Uterus (tissue), 4 donors: ENCODE results near the gene SLC47A2. TPM values are rescaled to one million over a fixed set of nuclear protein-coding genes. Genes with fewer than 3 reads are reported as not detected.

Experiments
- DNase-seq, 2 donors: peaks; one replicate each; pipeline ENCODE4 v3.0.0-alpha.2; 2019 to 2020
- H3K27ac ChIP-seq, 2 donors: fragments of 200-600 bp; sonication (generic); 1 replicate in 1 of 2; 2 replicates in 1 of 2; pipeline ENCODE4 v1.5.1; 2016 to 2018
- H3K27me3 ChIP-seq, 2 donors: fragments of 200-600 bp; sonication (generic); one replicate each; pipeline ENCODE4 v1.5.1; 2018 to 2019; ENCODE audit warnings: control low read depth in 1 of 2
- H3K36me3 ChIP-seq, 2 donors: fragments of 200-600 bp; sonication (generic); one replicate each; pipeline ENCODE4 v1.5.1; 2019; ENCODE audit warnings: control low read depth in 1 of 2
- H3K4me1 ChIP-seq, 2 donors: fragments of 200-600 bp; sonication (generic); one replicate each; pipeline ENCODE4 v1.5.1; 2018 to 2019; ENCODE audit warnings: control low read depth in 1 of 2
- H3K4me3 ChIP-seq, 2 donors: fragments of 200-600 bp; sonication (generic); 1 replicate in 1 of 2; 2 replicates in 1 of 2; pipeline ENCODE4 v1.5.1; 2018 to 2019; ENCODE audit warnings: mild to moderate bottlenecking in 1 of 2
- H3K9me3 ChIP-seq, 2 donors: fragments of 200-600 bp; sonication (generic); one replicate each; pipeline ENCODE4 v1.5.1; 2019; ENCODE audit warnings: control low read depth in 1 of 2
- CTCF ChIP-seq, 4 experiments: fragments of 200-600 bp in 2 of 4; fragments of 450-650 bp in 2 of 4; sonication (generic) in 2 of 4; IDR thresholded peaks; one replicate each; pipeline ENCODE4 v1.5.1; 2016 to 2019; ENCODE audit warnings: antibody characterized with exemption in 4 of 4, mild to moderate bottlenecking in 2 of 4, moderate library complexity in 1 of 4
- POLR2A ChIP-seq, 2 donors: fragments of 450-650 bp; IDR thresholded peaks; one replicate each; pipeline ENCODE4 v1.6.1; 2016; ENCODE audit warnings: antibody characterized with exemption in 2 of 2, mild to moderate bottlenecking in 1 of 2, moderate library complexity in 1 of 2
- intact Hi-C: fragments of 100-400 bp; cut with DNase I; formaldehyde crosslinking; loops from one replicate; pipeline ENCODE4 v1.15.1; 2023; ENCODE audit warnings: low total_unique reads
- total RNA-seq, 4 donors: library from RNA; depleted of rRNA in 3 of 4; stranded (reverse); fragments of >200 nt in 3 of 4; gene quantifications; one replicate each; pipeline versions ENCODE4 v1.1.0 to v1.2.4, GENCODE V29; 2014 to 2023
- donor health status: DM: yes; HTN: yes; CAD: no.

The SLC47A2 gene
- total RNA-seq, 4 donors from 2014 or later: 0.35 TPM; not detected in 3

GRCh38 chr17:19645734-19646201 lies 70.6 kb downstream of the SLC47A2 start:
- peak overlapping the region; percentile 98 to 99 for H3K27ac ChIP-seq
- H3K4me3 ChIP-seq: no peak overlapping the region
- intact Hi-C loops: no loop called here
- no peaks in the 10 kb centered on the region for H3K36me3 ChIP-seq
- peaks cover 5 to 16% of the 10 kb centered on the region in 2 donors for H3K4me1 ChIP-seq
- TF ChIP-seq CTCF (IDR thresholded peaks at IDR 0.05) (peak in 2 of 4 experiments; percentile 24 to 26), POLR2A (IDR thresholded peaks at IDR 0.05) (no peak)
- no peaks in the 10 kb centered on the region for H3K9me3 ChIP-seq
- H3K27me3 ChIP-seq: no peaks in the 10 kb centered on the region
- DNase-seq: peak in 1 of 2 donors; percentile 25

DNA sequence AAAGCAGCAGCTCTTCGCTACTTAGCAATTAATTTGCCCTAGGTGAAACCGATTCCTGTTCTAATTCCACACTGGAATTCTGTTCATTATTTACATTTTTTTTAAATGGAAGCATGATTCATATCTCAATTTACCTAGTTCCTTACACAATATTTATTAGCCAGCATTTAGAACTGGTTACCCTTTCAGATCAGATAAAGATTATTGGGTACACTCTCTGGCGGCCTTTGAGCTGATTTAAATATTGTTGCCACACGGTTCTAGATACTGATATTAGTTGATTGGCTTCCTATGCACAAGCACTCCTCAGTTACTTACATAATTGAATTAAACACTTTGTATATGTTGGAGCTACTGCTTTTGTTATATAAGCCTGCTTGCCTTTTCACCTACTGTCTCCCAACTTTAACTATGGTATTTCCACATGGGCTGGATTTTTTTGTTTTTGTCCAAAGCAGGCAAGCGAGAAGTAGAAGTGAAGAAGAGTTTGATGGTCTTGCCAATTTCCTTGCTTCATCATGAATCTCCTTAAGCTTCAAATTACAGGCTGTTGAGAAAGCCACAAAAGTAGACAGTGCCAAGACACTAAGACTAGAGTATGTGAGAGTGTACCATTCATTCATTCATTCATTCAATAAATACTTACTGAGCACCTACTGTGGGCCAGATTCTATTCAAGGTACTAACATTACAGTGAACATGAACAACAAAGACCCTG lies 71.7 kb downstream of the SLC47A2 start:
- TF ChIP-seq CTCF (IDR thresholded peaks at IDR 0.05) (no peak), POLR2A (IDR thresholded peaks at IDR 0.05) (no peak)
- Histone ChIP-seq H3K4me3 (no peak overlapping the region), H3K36me3 (no peaks in the 10 kb centered on the region), H3K9me3 (no peaks in the 10 kb centered on the region), H3K27me3 (no peaks in the 10 kb centered on the region), H3K27ac (peak overlapping the region; percentile 98 to 99), H3K4me1 (peaks cover 5 to 16% of the 10 kb centered on the region in 2 donors)
- intact Hi-C loops: no loop called here
- DNase-seq: no peak

GRCh38 chr17:19642373-19642893 lies 74.0 kb downstream of the SLC47A2 start:
- no peak overlapping the region for H3K27ac ChIP-seq
- H3K27me3 ChIP-seq: no peaks in the 10 kb centered on the region
- H3K36me3 ChIP-seq: no peaks in the 10 kb centered on the region
- H3K4me3 ChIP-seq: no peak overlapping the region
- H3K9me3 ChIP-seq: no peaks in the 10 kb centered on the region
- no peak for DNase-seq
- intact Hi-C loops: no loop called here
- H3K4me1 ChIP-seq: peaks cover 2 to 16% of the 10 kb centered on the region in 2 donors
- TF ChIP-seq CTCF (IDR thresholded peaks at IDR 0.05) (no peak), POLR2A (IDR thresholded peaks at IDR 0.05) (no peak)

- Histone ChIP-seq H3K36me3 (no peaks in the 10 kb centered on the region), H3K27ac (no peak overlapping the region), H3K4me1 (peaks cover 0 to 11% of the 10 kb centered on the region in 2 donors), H3K9me3 (no peaks in the 10 kb centered on the region), H3K4me3 (no peak overlapping the region), H3K27me3 (no peaks in the 10 kb centered on the region)
- no peak for DNase-seq
- TF ChIP-seq POLR2A (IDR thresholded peaks at IDR 0.05) (no peak), CTCF (IDR thresholded peaks at IDR 0.05) (no peak)
- intact Hi-C loops: no loop called here
These were observed 74.6 kb downstream of the SLC47A2 start for GRCh38 chr17:19641687-19642372.

DNA sequence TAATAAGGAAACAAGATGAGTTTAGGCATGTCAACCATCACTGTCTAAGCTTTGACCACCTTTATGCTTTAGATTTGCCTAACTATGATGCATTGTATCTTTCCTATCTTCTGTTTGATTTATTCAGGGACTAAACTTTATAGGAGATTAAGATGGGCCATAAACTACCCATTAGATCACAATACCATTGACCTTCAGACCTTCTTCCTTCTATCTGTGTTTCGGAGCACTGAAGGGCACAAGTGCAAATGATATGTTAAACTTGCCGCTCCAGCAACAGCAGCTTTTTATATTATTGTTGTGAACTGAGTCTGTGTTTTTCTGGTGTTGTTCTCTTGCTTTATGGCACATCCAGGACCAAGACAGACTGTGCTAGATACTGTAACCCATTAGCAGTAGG lies 84.5 kb downstream of the SLC47A2 start:
- no peak for DNase-seq
- Histone ChIP-seq H3K36me3 (no peaks in the 10 kb centered on the region), H3K4me3 (no peak overlapping the region), H3K27me3 (no peaks in the 10 kb centered on the region), H3K9me3 (no peaks in the 10 kb centered on the region), H3K4me1 (no peaks in the 10 kb centered on the region), H3K27ac (no peak overlapping the region)
- intact Hi-C loops: no loop called here
- no peak for TF ChIP-seq POLR2A (IDR thresholded peaks at IDR 0.05)
- TF ChIP-seq CTCF (IDR thresholded peaks at IDR 0.05): no peak
